Measurements from ENCODE around the gene NT5DC4.

NT5DC4 gene

DNA sequence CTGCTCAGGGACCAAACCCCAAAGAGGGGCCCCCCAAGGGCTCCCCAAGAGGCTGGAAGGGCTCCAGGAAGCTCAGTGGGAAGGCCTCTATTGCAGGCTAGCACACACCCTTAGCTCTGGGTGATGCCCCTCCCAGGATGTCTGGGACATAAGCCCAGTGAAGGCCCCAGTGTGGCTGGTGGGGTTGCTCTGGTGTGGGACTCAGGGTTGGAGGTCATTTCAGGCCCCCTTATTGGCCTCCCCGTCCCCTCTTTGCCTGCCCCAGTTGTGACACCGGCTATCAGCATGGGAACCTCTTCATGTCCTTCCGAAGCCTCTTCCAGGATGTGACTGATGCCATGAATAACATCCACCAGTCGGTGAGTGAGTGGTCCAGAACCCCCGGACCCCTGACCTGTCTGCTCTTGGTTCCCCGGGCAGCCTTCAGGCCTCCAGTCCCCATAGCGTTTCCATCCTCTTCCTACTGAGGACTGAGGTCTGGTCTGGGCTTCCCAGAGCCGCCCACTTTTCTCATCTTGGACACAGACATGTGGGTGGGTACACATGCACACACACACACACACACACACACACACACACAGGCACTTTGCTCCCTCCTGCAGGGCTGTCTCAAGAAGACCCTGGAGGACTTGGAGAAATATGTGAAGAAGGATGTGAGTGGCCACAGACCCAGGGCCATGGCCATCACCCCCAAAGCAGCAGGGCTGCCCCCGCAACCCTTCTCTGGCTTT, 2.2 kb downstream of the NT5DC4 start:
- FAIRE-seq, result no peak
- no peak for DNase-seq (ENCODE audit: low spot score)

DNA sequence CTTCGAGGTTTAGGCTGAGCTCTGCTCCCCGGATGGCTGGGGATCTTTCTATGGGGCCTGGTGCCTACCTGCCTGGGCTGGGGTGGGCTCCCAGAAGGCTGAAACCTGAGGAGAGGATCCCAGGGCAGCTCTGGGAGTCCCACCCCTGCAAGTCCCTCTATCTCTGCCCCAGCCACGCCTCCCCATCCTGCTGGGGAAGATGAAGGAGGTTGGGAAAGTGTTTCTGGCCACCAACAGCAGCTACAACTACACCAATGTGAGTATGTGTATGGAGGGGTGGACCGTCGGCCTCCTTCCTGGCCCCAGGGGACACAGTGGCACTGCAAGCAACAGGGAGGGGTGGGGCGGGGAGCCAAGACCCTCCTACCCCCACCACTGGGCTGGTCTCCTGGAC, 2.7 kb downstream of the NT5DC4 start:
- FAIRE-seq, result no peak
- DNase-seq (ENCODE audit: low spot score), result no peak

DNA sequence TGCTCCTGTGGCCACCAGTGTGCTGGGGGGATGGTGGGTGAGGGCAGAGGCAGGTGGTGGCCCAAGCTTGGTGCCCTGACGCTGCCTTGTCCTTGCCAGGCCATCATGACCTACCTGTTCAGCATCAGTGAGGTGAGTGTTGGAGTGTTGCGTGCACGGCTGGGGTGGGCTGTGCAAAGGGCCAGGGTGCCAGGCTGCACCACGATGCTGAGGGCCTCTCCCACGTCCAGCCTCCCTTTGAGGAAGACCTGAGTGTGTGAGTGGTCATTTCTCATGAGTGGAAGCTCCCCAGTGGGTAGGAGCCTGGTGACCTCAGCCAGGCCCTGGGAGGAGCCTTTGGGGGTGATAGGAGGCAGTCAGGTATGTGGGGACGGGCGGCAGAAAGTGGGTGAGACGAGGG, 3.2 kb downstream of the NT5DC4 start:
- no peak for FAIRE-seq

DNA sequence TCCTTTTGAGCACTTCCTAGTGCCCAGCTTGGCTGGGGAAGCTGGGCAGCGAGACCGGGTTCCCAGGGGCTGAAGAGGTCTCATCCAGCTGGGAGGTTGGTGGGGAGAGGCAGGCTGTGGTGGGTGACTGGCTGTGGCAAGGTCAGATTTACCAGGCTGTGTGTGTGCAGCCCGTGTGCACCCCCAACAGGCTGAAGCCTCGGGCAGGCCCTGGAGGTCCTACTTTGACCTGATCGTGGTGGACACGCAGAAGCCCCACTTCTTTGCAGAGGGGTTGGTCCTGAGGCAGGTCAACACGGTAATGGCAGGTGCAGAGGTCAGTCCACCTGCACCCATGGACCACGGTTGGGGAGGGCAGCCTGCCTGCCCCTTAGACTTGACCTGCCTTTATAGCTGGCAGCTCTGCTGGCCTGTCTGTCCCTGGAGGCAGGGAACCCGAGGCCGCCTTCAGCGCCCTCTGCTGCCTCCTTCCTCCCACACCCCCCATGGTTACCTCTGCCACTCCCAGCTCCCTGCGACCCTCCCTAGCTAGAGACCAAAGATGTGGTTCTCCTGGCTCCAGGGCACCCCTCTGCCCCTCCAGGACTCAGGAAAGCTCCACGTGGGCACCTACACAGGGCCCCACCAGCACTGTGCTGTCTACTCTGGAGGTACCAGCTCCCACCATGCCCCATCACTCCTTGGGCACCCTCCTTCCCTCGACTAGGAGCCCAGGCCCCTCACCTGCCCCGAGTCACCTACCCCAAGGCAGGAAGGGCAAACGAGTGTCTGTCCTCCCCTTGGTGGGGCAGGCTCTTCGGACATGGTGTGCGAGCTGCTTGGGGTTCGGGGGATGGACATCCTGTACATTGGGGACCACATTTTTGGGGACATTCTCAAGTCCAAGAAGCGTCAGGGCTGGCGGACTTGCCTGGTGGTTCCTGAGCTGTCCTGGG, 4.0 kb downstream of the NT5DC4 start:
- DNase-seq (ENCODE audit: low spot score), result peak; percentile 20
- FAIRE-seq, result no peak

More for the DNA sequence above, 3.2 kb downstream of the NT5DC4 start:
- no peak for DNase-seq (ENCODE audit: low spot score)

DNA sequence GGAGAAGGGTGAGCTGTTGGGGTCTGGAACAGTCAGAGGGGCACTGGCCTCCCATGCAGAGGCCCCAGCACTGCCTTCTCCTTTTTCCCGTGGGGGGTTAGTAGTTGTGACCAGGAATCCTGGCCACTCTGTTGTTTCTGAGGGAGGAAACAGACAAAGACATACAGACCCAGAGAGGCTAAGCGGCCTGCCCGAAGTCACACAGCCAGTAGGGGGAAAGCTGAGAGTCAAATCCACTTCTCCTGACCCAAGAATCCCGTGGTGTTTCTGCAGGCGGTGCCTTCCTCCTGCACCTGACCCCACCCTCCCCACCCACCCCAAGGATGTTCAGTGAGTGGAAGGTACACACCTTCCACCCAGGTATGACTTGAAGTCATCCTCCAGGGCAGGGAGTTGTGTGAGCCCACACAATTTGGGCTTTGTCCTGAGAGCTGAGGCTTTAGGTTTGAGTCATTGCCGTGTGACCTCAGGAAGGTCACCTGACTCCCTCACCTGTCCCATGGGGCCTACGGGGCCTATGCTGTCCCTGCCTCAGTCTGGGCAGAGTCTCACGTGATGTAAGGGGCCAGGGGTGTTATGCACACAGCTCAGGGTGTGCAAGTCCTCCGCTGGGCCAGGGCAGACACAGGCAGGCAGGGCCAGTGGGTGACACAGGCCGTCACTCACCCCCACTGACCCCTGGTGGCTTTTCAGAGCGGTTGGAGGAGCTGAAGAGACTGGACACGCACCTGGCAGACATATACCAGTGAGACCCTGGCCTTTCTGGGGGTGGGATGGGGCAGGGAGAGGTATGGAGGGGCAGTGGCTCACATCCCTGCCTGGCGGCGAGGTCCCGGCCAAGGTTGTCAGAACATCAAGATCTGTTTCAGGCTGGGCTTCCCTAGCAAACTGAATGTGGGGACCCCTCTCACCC, 5.0 kb downstream of the NT5DC4 start:
- FAIRE-seq (no peak), DNase-seq (ENCODE audit: low spot score) (no peak)

DNA sequence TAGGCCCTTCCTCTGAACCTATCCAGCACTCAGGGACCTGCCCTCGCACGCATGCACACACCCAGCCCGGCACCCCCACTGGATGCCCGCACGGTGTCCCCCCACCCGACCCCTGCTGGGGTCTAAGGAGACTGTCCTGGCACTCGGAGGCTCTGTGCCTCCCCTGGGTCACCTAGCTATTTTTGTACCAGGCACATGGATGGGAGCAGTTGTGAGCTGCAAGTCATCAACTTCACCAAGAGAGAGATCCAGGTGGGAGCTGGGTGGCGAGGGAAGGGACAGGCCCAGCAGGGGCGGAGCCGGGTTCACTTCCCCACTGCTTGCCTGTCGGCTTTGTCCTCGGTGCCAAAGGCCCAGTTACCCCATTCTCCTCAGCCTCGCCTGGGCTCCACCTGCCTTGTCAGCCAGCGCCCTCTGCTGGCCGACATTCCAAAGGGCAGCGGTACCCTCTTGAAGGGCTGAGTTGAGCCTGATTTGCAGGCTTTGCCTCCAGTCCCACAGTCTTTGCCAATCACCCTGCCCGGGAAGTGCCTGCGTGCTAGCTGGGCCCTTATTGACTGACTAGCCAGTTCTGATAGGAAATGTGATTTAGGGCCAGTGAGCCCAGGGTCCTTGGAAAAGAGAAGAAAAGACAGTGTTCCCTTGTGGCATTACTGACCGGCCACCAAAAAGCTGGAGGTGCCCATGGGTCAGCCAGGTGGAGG, 5.8 kb downstream of the NT5DC4 start:
- no peak for FAIRE-seq
- peak; percentile 77 for DNase-seq (ENCODE audit: low spot score)

DNA sequence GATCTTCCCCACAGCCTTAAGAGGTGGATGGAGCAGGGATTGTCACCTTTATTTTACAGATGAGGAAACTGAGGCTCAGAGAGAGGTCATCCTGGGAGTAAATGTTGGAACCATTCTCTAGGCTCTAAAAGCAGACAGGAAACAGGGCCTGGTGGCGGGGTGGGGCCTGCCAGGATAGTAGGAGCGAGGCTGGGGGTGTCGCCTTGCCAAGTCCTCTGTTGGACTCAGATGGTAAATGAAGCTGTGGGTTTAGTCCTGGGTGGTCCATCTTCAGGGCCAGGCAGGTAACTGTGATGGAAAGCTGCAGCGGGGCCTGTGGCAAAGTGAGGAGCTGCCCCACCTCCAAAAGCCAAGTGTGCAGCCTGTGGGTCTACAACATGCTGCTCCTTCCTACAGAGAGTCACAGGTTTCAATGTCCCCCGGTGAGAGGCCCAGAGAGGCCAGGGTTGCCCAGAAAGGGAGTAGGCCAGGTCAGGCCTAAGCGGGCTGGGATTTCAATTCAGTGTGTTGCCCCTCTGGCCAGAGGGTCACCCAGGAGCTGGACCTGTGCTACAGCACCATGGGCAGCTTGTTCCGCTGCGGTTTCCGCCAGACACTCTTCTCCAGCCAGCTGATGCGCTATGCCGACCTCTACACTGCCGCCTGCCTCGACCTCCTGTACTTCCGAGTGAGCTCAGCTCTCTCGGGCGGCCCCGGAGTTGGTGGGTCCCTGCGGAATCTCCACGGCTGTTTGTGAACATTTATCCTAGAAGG, 6.6 kb downstream of the NT5DC4 start:
- DNase-seq (ENCODE audit: low spot score) (no peak), FAIRE-seq (no peak)

DNA sequence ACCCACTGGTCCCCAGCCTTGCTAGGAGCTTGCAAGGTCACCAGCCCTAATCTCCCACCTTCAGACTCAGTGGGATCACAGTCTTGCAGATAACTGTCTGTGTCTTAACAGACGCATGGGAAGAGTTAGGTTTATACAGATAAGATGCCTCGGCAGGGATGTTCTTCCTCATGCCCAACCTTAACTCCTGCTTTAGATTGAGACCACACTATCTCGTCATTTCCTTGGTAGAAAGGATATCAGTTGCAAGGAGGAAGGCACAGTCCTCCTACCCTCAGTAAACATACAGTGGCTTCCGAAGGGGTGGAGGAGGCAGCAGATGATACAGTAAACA, 7.2 kb downstream of the NT5DC4 start:
- FAIRE-seq, result no peak

DNA sequence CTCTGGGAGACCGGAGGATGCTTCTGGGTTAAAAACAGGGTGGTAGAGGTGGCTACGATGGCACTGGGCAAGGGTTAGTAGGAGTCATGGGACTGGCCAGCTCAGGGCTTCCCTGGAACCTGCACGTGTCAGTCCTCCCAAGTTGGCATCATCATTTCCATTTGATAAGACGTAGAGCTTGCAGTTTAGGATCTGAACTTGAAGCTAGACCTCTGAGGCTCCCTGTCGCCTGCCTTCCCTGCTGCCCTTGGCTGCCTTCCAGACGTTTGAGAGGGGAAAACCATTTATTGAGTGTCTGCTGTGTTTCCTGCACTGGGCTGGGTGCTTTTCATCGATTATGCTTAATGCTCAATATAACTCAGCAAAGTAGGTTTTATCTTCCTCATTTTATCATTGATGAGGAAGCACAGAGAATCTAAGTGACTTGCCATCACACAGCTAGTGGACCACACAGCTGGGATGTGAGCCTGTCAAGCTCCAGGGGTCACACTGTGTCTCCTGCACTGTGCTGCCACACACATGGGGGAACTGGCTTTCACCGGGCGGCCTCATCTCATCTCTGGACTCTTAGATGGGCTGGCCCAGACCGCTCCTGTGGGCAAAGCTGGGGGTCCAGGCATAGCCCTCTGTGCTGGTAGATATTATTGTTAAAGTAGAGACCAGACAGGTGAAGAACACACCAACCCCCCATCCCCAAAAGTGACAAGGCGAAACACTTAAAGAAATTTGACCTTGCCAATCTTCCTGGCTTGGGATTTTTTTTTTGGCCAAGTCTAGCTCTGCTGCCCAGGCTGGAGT, 7.8 kb downstream of the NT5DC4 start:
- FAIRE-seq (no peak), DNase-seq (ENCODE audit: low spot score) (no peak)

More for the DNA sequence above, 7.2 kb downstream of the NT5DC4 start:
- no peak for DNase-seq (ENCODE audit: low spot score)

DNA sequence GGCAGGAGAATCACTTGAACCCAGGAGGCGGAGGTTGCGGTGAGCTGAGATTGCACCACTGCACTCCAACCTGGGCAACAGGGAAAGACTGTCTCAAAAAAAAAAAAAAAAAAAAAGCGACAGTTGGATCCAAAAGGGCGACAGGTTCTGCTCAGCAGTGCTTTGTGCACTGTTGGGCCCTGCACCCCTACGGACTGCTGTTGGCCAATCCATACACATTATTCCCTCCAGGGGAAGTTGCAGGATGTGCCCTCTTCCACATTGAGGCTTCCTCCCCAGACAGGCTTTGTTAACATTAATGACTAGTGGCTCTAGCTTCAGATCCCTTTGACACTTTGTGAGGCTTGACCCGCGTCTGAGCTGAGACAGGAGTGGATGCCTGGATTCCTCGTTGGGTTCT, 9.4 kb downstream of the NT5DC4 start:
- FAIRE-seq (no peak), DNase-seq (ENCODE audit: low spot score) (no peak)

DNA sequence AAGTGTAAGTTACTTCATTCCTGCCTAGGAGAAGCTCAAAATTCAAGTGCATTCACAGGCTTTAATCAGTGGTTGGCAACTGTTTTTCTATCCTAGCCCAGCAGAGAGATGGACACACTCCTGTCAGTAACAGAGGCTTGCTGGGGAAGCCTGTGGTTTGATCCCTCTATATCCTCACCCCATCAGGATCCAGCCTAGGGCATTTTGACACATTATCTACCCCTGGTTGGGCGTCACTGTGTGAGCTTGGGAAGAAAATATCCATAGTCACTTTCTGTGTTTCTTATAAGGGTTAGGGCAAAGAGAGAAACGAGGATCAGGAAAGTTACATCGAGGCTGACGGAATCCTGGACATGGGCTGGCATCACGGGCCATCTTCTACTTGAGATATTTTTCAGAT, 10.0 kb downstream of the NT5DC4 start:
- no peak for FAIRE-seq
- no peak for DNase-seq (ENCODE audit: low spot score)

DNA sequence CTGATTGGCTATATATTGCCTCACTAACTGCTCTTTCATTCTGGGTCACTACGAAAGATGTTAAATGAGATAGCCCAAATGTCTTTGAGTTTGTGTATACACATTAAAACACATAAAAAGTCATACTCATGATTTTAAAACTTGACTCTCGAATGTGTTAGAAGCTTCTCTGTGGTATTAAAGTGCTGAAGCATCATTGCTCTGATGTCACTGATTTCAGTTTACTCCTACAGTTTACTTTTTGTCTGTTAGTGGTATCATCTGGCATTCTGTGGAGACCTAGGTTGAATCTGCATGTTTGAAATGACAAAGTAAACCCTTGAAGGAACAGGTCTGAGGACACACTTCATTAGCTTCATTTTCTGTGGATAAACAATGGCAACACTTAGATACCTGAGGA, 10.7 kb downstream of the NT5DC4 start:
- no peak for DNase-seq (ENCODE audit: low spot score)
- FAIRE-seq, result no peak

DNA sequence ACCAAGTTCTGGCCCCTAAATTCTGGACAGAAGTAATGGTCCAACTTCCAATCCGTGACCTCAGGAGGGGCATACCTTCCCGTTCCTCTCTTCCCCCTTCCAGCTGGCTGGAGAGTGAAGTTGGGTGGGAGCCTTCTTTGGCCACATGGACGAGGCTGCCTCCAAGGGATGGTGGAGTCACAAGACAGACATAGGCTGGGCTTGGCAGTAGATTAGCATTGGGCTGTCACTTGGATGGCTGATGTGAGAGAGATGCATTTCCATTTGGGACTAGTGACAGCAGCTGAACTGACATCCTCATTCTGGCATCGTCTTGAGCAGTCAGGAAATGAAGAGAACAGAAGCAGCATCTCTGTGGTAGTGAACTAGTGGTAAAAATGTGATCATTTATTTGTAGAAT, 12.6 kb downstream of the NT5DC4 start:
- DNase-seq (ENCODE audit: low spot score) (no peak), FAIRE-seq (no peak)

DNA sequence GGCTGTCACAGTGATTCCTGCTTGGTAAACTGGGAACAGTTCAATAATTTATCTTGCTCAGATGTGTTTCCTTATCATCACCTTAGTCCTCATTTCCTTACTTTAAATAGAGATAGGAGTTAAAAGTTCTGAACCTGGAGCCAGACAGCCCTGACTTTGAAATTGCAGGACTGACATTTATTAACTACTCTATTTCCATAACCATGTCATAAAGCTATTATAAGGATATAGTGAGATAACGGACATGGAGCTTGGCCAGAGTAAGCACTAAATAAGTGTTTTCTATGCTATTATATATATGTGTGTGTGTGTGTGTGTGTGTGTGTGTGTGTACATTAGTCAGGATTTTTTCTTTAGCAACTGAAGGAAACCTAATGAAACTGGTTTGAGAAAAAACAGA, 13.1 kb downstream of the NT5DC4 start:
- FAIRE-seq, result no peak
- no peak for DNase-seq (ENCODE audit: low spot score)

DNA sequence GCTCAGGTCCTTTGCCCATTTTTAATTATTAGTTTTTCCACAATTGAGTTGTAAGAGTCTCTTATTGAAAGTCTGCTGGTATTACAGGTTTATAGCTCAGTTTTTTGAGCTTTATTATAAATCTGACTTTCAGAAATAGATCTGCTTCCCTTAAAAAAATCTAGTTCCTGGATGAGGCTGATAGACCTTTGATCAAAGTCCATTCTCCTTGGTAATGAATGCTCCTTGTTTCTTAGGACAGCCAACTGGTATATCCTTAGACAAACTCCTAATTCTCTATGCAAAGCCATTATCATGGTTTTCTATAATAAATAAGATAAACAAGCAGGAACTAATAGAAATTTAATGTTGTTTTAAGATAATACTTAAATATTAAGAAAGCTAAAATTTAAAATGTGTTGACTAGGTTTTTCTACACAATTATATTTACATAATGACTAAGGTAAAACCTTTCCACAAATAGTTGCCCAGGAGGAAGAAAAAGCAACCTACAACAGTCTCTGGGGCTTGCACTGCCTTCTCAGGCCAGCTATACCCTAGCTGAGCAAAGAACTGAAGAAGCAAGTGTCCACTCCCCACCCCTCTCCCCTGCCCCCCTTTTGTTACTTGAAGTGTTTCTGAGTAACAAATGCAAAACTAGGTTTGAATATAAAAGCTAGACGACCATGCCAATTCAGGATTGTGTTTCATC, 16.9 kb downstream of the NT5DC4 start:
- FAIRE-seq (no peak), DNase-seq (ENCODE audit: low spot score) (no peak)

DNA sequence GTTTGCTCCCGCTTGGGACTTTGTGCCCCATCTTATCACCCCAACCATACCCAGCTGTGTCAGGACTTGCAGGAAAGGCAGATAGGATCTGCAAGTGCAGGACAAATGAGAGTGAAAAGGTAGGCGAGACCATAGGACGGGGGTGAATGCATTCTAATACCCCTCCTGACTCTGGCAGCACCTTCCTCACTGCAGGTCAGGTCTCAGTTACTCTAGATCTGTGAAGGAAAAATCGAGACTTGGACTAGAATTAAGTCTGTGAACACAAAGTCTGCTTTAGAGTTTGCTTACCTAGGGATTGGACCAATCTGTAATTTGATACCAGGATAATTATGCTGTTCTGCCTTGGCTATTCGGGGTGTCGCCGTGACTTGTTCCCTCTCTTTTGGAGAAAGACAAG, 19.7 kb downstream of the NT5DC4 start:
- FAIRE-seq (no peak), DNase-seq (ENCODE audit: low spot score) (no peak)

DNA sequence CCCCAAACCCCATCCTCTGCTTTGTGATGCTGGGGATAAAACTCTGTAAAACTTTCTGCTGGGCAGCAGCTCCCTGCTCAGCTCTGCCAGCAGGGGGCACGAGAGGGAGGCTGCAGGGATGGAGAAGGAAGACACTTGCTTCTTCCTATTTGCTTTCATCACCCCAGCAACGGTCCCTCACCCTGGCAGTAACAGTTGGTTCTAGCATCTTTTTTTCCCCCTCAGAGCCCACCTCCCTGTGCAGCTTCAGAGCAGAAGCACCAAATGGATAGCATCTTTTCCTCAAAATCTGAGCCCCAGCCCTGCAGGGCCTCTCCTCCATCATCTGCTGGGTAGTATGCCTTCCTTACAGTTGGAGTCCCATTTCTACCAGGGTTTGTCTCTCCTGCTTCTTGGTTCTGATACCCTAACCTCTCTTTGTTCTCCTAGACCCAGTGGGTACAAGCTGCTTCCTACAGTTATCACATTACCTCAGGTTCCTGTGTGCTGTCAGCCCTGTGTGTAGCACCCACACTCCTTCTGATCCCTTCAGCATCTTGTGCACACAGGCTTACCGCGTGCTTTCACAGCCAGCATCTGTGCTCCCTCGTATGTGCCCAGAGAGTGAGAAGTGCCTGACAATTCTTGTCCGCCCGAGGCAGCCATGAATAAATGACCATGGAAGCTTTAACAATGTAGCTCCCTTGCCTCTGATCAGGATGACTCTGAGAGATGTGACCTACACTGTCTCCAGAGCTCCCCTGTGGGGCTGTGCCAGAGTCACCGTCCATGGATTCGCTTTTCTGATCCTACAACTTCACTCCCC, 29.1 kb downstream of the NT5DC4 start:
- FAIRE-seq, result no peak
- DNase-seq (ENCODE audit: low spot score), result peak; percentile 60

DNA sequence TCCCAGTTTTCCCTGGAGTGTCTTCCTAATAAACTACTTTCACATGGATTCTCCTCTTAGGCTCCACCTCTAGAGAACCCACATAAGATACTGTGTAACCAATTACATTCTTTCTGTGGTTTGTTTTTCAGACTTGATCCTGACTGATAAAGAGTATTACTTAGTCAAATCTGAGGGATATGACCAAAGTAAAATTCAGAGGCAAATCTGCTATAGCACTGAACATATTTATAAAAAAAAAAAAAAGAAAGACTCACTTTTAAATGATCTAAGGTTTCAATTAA, 29.7 kb downstream of the NT5DC4 start:
- DNase-seq (ENCODE audit: low spot score), result no peak

More for the DNA sequence above, 29.7 kb downstream of the NT5DC4 start:
- peak; percentile 52 for FAIRE-seq
